Measurements from ENCODE around the gene SLC34A3.
A peak's percentile ranks its signal among the peaks of the same experiment; 100 is the strongest.

The SLC34A3 gene

DNA sequence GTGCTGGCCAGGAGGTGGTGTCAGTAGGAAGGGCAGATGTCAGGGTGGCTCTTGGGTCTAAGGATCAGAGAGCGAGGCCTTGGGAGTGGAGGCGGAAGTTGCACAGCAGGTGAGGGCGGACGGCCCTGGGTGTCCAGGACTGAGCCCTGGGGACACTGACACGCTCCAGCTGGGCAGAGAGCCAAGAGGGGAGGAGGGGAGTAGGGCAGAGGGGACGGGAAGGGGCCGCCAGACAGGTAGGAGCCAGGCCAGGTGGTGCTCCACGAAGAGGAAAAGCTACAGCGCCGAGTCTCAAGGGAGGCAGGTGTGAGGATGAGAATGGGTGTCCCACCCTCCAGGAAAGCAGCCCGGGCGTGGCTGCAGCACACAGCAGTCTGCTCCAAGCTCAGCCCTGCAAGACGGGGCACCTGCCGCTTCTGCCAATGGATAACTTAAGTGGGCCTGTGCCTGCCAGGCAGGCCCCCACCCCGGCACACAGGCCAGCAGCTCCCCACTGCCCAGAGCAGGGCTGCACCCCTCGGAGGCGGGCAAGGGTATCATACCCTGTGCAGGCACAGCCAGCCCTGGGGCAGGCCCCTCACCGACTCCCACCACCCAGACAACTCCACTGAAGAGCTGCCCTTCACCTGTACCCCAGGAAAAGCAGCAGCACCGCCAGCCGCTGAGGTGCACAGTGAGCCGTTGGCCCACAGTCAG, 35.0 kb upstream of the SLC34A3 start:
- DNase-seq (ENCODE audit: low read depth in 2 of 2) = no peak

DNA sequence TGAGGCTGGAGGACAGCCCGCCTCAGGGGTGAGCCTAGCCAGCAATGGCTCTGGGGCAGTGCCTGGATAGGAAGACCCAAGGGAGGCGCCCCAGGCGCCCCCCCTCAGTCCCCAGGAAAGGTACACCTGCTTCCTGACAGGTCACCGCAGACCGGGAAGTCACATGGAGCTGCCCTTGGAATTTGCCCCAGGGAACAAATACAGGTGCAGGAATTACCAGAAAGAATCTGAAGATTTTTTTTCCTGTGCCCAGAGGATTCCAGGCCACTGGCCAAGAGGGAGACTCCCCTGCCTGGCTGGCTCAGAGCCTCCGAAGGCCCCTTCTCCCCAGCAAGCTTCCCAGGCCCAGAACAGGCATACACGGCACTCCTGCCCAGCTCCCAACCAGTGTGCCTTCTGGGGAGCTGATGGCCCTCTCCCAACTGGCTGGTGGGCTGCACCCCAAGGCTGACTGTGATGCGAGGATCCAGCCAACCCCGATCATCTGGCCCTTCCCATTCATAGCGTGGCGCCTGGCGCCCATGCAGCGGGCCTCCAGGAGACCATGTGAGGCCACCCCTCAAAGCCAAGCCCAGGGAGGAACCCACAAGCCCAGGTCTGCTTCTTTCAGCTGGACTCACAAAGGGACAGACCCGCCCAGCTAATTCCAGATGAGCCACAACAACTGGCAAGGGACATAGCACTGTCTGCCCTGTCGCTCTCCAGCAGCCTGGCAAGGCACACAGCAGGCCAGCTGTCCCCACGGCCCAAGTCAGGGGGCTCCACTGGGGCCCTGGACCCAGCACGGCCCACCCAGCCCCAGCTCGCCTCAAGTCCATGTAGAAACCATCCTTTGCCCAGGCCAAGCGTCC, 32.4 kb upstream of the SLC34A3 start:
- DNase-seq (ENCODE audit: low read depth in 2 of 2) = no peak

DNA sequence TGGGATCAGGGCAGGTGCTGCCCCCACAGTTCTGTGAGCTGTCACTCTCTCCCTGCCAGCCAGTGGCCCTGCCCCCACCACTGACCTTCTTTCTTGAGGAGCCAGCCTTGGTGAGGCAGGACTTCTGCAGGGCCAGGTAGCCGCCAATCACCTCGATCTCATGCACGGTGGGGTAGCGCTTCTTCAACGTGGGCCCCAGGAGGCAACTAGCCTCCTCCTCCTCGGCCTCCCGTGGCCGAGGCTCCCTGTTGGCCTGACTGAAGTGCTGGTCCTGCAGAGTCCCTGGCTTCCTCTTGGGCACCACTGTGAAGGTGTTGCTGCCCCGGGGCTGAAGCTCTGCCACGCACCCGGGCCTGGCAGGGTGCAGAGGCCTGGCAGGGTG, 31.8 kb upstream of the SLC34A3 start:
- no peak for DNase-seq (ENCODE audit: low read depth in 2 of 2)

DNA sequence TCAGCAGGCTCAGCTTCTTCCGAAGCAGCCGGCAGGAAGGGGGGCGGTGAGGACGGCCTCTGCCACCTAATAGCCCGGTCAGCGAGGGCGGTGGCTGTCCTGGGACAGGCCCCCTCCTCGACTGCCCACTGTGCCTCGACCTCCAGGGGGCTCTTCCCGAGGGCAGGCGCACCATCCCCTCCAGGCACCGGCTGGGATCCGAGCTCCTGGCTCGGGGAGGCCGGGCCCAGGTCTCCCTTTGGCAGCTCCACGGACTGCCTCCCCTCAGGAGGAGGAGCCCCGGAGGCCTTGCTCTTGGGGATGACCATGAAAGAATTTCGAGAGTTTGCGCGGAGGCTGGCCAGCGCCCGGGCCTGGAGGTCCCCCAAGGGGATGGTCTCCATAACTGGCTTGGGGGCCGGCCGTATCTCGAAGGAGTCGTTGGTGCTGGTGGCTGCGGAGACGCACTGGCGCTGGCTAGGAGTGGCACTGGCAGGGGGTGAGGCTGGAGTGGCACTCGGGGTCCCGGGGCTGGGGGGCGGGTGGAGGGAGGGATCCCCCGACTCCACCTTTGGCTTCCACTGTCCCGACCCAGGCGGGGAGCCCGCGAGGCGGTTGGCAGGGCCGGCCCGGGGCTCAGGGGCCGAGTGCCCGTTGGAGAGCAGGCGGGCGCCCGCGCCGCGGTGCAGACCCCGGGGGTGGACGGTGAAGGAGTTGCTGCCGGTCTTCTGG, 31.1 kb upstream of the SLC34A3 start:
- no peak for DNase-seq (ENCODE audit: low read depth in 2 of 2)

DNA sequence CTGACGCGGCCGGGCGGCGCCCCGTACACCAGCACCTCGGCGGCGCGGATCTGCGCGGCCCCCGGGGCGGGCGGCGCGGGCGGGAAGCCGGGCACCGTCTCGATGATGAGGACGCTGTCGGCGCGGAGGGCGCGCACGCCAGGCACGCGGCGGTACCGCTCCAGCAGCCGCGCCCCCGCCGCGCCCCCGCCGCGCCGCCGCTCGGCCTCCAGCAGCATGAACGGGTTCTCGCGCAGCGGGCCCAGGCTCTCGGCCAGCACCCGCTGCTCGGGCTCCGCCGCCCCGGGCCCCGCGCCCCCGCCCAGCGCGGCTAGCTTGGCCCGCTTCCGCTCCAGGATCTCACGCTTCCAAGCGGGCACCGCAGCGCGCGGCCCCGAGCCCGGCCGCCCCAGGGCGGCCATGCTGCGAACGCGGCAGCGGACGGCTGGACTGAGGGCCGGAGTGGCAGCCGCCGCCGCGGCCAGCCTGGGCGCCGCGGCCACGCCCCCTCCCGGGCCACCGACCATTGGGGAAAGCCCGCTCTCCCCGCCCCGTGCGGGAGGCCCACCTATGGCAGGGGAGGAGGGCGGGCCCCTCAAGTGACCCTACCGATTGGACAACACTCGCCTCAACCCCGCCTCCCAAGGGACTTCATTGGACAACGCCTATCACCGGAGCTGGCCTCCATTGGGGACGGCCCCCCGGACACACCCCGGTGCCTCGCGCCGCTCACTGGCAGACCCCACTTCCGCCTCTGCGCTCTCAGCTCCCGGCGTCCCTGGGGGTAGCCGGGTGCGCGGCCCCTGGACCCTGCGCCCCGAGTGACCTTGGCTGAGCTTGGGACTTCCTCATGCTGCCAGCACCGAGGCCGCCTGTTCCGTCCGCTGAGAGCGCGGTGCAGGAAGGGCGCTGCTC, 30.1 kb upstream of the SLC34A3 start, which contains the start of gene TPRN:
Gene TPRN, minus strand, starts transcription at position 431 of the 894 bp plus-strand sequence. Its CDS starts 30 bp downstream, at position 401.
- DNase-seq (ENCODE audit: low read depth in 2 of 2) = peak; percentile 99

DNA sequence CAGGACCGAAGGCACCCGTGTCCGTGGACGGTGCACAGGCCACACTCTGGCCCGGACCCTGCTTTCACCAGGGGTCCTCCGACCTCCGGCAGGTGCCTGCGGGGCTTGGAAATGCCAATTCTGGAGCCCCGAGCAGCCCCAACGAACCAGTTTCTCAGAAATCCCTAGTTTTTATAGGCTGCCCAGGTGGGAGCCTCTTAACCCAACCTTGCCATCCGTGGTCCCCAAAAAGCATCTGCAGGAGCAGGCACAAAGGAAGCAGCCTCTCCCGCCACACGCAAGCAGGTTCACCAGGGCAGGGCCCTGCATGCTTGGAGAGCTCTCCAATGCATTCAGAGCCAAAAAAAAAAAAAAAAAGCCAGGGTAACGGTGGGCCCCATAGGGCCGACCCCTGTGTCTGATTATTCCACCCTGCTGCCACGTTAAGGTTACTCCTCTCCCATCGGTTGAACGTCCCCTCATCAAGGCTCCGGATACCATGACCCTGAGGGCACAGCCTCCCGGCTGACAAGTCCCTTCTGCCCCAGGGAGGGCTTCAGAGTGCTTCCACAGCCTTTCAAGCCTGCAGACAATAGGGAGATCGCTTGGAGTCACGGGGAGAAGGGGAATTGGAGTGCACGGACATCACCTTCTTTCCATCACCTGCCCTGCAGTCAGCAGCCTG, 29.4 kb upstream of the SLC34A3 start:
- no peak for DNase-seq (ENCODE audit: low read depth in 2 of 2)

DNA sequence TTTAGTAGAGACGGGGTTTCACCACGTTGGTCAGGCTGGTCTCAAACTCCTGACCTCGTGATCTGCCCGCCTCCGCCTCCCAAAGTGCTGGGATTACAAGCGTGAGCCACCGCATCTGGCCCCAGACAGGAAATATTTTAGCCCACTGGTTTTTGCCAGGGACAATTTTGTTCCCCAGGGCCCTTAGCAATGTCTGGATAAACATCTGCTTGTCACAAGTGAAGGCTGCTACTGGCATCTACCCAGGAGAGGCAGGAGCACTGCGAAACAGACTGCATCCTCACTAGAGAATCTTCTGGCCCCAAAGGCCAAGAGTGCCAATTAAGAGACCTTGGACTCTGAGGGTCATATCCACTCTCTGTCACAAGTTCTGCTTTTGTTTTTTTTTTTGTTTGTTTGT, 27.7 kb upstream of the SLC34A3 start:
- DNase-seq (ENCODE audit: low read depth in 2 of 2) = no peak

DNA sequence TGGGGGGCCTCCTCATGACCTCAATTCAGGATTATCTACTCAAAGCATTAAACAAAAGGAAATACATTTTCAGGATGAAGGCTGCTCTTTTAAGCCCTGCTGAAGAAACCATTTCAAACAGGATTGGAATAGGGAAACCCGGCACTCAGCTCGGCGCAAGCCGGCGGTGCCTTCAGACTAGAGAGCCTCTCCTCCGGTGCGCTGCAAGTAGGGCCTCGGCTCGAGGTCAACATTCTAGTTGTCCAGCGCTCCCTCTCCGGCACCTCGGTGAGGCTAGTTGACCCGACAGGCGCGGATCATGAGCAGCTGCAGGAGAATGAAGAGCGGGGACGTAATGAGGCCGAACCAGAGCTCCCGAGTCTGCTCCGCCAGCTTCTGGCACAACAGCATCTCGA, 26.0 kb upstream of the SLC34A3 start:
- DNase-seq (ENCODE audit: low read depth in 2 of 2) = no peak

DNA sequence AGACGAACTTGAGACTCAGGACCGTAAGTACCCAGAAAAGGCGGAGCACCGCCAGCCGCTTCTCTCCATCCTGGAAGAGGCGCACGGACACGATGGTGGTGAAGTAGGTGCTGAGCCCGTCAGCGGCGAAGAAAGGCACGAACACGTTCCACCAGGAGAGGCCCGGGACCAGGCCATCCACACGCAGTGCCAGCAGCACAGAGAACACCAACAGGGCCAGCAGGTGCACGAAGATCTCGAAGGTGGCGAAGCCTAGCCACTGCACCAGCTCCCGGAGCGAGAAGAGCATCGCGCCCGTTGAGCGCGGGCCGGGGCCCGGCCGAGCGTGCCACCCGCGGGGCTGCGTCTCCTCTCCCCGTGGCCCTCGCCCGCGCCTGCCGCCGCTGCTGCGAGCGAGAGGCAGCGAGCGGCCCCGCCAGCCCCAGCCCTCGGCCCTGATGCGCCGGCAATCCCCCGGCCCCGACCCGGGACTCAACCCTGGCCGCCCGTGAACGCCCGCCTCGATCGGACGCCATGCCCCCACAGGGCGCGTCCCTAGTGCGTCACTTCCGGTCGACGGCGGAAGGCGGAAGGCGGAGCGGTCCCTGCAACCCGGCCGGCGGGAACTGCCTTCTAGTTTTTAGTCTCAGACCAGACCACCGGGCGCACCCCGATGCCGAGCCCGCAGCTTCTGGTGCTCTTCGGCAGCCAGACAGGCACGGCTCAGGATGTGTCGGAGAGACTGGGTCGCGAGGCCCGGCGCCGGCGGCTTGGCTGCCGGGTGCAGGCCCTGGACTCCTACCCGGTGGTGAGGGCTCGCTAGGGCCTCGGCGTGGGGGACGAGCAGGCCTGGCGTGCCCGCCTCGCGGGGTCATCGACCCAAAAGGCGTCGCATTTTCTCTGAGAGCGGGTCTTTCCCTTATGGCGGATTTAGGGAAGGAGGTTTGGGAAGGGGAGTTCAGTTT, 25.3 kb upstream of the SLC34A3 start, which contains the start of the genes NDOR1 and TMEM203:
Gene NDOR1, plus strand, starts transcription at position 575 of the 944 bp plus-strand sequence. Its CDS starts 78 bp downstream, at position 653.
Gene TMEM203, minus strand, starts transcription at position 523 of the 944 bp plus-strand sequence. Its CDS starts 234 bp downstream, at position 289.
- DNase-seq (ENCODE audit: low read depth in 2 of 2) = peak; percentile 57 to 58

DNA sequence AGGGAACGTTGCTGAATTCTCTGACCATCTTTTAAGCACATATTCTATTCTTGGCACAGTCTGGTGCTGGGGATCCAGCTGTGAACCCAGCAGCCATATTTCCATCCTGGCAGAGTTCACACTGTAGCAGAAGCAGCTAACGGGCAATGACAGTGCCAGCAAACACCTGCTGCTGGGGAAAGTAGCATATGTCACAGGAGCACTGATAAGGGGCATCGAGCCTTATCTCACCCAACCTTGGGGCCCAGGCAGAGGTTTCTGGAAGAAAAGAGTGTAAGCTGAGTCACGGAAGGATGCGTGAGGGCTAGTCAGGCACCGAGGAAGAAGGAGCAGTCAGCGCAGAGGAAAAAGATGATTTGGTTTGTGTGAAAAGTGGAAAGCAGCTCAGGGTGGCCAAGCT, 24.1 kb upstream of the SLC34A3 start:
- DNase-seq (ENCODE audit: low read depth in 2 of 2) = no peak

DNA sequence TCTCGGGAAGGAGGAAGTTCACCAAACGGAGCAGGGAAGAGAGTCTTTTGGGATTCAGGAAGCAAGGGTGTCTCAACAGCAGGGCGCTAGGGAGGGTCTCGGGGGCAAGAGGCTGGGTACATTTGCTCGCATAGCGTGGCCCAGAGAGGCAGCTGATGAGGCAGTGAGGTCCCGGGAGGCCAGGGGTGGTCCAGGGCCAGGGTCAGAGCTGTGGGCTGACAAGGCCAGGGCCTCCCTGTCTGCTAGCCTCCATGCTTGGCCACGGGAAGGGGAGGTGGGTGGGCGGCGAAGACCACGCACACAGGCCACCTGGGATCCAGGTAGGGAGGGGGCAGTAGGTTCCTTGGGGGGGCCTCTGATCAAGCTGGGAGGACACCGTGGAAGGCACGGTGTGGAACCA, 19.2 kb upstream of the SLC34A3 start:
- no peak for DNase-seq (ENCODE audit: low read depth in 2 of 2)

DNA sequence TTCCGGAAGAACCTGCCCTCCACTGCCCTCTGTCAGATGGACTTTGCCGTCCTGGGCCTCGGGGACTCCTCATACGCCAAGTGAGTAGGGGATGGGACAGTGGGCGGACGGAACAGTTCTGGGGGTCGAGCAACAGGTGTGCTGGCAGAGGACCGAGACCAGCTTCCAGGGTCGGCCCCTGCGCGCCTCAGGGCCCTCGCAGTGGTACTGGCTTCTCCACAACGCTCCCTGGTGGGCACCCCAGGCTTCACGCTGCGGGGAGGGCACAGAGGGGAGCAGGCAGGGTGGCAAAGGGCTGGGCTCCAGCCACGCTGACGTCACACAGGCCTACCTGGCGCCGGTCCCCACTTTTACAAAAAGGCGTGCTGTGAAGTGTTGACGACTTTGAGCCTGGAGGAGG, 18.2 kb upstream of the SLC34A3 start:
- DNase-seq (ENCODE audit: low read depth in 2 of 2) = no peak

DNA sequence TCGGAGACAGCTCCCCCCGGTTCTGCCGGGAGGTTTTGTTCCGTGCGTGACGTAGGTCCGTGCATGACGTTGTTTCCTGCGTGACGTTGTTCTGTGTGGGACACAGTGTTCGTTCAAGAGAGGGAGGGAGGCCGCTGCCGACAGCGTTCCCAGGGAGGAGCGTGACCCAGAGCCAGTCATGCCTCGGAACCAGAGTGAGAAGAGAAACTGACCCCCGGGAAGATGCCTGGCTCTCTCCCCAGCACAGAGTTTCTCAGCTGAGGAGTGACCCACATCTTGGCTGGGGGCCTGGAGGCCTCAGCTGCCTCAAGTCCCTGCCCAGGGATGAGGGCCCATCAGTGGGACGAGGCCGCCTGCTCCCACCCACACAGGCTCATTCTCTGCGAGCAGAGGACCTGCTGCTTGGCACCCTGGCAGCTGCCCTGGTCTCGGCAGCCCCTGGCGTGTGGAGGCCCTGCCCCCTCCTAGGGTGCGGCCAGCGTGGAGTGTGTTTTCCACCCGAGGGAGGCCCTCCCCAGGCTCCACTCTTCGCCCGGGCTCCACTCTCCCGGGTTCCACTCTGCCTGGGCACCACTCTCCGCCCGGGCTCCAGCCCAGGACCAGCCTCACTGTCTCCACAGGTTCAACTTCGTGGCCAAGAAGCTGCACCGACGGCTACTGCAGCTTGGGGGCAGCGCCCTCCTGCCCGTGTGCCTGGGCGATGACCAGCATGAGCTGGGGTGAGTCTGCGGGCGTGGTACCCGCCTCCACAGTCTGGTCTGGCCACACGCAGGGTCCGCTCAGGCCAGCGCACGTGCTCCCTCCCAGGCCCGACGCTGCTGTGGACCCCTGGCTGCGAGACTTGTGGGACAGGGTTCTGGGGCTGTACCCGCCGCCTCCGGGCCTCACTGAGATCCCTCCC, 17.3 kb upstream of the SLC34A3 start:
- no peak for DNase-seq (ENCODE audit: low read depth in 2 of 2)

DNA sequence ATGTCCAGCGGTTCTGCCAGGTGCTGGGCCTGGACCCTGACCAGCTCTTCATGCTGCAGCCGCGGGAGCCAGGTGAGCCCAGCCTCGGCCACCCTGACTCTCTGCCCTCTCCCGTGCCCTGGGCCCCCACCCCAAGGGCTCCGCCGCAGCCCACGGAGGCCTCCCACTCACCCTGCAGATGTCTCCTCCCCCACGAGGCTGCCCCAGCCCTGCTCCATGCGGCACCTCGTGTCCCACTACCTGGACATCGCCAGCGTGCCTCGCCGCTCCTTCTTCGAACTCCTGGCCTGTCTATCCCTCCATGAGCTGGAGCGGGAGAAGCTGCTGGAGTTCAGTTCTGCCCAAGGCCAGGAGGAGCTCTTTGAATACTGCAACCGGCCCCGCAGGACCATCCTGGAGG, 16.1 kb upstream of the SLC34A3 start:
- no peak for DNase-seq (ENCODE audit: low read depth in 2 of 2)

DNA sequence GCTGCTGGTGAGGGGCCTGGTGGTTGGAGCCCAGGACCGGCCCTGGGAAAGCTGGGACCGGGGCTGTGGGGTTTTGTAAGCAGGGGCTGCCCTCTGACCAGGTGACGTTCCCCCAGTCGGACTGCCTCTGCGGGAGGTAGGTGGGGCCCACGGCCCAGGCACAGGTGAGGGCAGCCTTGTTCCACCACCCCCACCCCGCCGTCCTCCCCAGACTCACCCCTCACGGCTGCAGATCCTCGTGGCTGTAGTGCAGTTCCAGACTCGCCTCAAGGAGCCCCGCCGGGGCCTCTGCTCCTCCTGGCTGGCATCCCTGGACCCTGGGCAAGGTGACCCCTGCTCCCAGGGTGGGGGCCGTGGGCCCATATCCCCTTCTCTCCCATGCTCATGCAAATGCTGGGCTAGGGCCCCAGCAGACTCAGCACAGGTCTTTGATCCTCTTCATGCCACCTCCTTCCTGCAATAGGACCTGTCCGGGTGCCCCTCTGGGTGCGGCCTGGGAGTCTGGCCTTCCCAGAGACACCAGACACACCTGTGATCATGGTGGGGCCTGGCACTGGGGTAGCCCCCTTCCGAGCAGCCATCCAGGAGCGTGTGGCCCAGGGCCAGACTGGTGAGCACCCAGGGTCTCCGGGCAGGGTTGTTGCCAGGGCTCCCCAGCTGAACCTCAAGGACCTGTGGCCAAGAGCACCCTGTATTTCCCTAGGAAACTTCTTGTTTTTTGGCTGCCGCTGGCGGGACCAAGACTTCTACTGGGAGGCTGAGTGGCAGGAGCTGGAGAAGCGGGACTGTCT, 15.3 kb upstream of the SLC34A3 start:
- no peak for DNase-seq (ENCODE audit: low read depth in 2 of 2)

DNA sequence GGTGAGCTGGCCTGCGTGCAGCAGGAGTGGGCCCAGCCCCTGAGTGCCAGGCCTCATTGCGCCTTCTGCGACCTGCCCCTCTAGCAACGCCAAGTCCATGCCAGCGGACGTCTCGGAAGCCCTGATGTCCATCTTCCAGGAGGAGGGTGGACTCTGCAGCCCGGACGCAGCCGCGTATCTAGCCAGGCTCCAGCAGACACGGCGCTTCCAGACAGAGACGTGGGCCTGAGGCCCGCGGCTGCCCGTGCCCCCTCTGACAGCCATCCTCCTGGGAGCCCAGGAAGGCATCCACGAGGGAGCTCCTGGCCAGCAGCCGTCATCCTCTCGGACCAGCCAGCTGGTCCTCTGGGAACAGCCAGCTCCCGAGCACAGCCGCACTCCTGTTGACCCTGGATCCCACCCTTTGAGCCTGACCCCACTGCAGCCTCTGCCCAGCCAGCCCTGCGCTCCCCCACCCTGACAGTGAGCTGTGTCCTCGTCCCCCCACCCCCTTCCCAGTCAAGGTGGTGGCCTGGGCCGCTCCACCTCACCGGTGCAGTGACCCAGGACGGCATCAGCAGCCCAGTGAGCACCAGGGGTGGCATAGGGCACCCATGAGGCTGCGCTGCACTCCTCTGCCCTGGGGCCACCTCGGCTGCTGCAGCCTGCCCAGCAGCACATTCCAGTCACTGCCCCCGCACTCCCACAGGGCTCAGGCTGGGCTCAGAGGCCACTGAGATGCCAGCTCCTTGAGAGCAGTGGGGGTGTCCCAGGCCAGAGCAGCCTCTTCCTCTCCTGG, 14.3 kb upstream of the SLC34A3 start:
- no peak for DNase-seq (ENCODE audit: low read depth in 2 of 2)

Measured in fibroblast of skin of left quadriceps (primary cell).